Hematopoietic multipotent progenitor cell treated with erythropoietin and hydrocortisone succinate and interleukin-3 and kit ligand, for 6 days (in vitro differentiated cells): ENCODE measurements around the gene IQSEC3.
"Not testable (repeated sequence)": the region's sequence is repeated elsewhere in the genome, so short reads cannot be mapped to it uniquely, and the experiment has no call there.

ENCODE experiments used
- DNase-seq: peaks from one replicate; pipeline ENCODE4 v3.0.0-alpha.2; 2015

Gene IQSEC3

GRCh38 chr12:53735-54730, 12.5 kb upstream of the IQSEC3 start:
- DNase-seq = no peak

DNA sequence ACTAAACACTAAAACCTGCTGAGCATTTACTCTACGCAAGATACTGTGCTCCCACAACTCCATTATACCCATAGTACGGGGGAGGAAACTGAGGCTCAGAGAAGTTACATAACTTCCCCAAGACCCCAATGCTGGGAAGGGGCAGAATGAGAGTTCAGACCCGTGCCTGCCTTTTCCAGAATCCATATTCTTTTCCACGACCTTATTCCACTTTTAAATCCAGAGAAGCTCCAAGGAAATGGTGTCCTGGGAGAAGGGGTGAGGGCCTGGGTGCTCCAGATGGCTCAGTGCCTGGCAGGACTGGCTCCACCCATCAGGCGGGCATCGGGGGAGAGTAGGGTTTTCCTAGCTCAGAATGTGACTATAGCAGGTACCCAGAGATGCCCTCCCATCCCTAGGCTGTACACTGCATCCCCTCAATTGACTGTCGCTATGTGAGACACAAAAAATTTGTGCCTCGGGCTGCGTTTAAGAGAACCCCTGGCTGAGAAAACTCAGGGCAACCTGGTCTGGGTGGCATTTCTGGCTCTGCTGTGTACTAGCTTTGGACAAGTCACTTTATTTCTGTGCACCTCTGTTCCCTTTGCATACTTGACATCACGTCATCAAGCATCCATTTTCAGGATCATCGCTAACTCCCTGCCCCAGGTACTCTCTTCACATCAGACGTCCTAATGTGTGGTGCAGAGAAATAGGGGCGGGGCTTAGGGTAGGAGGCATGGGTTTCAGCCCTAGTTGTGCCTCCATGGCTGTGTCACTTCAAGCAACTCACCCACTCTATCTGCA, 11.6 kb upstream of the IQSEC3 start:
- no peak for DNase-seq

DNA sequence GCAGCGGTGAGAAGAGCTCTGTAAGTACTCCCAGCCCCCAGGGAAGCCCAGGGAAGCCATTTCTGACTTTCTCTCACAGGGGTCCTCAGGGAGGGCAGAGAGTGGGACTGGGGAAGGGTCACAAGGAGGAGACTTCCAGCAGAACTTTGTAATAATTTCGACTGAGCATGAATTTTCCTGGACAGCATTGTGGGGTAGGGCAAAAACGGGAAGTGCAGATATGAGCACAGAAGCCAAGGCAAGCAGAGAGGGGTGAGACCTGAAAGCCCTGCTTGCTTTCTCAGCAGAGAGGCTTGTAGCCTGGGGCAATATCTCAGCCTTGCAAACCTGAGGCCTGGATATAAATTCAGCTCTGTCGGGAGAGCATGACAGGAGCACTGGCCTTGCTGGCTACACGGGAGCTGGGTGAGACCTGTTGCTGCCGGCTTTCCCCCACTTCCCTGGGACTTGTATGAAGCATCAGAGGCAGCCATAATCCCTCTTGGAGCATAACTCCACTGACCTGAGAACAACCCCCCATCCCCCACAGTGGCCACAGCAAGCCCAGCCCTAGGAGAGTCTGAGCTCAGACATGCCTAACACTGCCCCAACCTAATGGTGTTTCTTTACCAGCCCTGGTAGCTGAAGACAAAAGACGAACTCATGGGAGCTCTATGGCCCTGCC, 9.8 kb upstream of the IQSEC3 start:
- DNase-seq = no peak

DNA sequence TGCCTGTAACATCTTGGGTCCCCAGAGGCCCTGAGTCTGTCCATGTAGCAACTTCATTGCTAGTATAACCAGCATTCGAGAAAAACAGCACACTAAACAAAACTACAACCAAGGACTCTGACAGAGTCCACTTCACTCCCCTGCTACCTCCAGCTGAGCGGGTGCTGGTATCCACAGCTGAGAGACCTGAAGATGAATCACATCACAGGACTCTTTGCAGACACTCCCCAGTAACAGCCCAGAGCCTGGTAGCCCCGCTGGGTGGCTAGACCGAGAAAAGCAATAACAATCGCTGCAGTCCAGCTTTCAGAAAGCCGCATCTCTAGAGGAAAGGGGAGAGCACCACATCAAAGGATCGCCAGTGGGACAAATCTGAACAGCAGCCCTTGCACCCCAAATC, 9.0 kb upstream of the IQSEC3 start:
- DNase-seq = no peak

GRCh38 chr12:58832-59231, 7.7 kb upstream of the IQSEC3 start:
- DNase-seq = no peak

DNA sequence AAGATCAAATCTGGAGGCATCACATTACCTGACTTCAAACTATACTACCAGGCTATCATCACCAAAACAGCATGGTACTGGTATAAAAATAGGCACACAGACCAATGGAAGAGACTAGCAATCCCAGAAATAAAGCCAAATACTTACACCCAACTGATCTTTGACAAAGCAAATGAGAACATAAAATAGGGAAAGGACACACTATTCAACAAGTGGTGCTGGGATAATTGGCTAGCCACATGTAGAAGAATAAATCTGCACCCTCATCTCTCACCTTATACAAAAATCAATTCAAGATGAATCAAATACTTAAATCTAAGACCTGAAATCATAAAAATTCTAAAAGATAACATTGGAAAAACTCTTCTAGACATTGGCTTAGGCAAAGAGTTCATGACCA, 4.7 kb upstream of the IQSEC3 start:
- DNase-seq = not testable (repeated sequence)

DNA sequence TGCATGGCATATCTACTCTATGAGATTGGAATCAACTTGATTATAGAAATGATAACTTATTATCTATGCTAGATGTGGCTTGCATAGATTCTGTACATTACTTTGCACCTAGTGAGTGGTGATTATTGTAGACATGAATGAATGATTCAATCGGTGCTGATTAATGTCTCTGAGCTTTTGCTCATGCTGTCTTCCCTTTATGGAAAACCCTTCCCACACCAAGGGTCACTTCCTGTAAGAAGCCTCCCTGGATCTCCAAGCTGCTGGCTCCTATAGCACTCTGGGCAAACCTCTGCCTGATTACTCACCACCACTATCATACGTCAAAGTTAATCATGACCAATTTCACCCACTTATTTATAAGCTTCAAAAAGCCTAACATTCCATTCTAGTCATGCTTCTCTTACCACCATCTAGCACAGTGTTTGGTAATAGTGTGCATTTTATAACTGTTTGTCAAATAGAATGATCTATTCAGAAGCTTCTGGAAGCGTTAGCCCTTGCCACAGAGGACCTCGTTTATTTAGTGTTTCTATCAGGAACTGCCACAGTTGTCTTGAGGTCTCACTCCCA, 990 bp upstream of the IQSEC3 start:
- DNase-seq = not testable (repeated sequence)

GRCh38 chr12:66782-67504, 376 bp downstream of the IQSEC3 start:
- DNase-seq = peak; percentile 44

DNA sequence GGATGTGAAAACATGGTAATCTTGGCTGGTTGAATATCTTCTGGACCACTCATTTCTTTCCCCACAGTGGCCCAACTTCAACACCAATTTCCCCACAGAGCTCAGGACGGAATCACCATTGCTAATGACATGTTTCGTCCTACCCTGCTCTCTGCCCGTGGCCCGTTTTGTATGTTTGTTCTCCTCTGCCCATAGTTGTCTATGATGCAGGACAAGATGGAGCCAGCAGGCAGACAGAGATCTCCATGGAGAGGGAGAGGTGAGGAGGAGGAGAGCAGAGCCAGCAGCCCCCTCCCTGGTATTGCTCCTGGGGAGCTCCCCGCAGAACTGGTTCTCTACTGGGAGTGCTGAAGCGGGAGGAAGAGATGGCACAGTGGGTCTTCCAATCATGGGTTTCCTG, 3.1 kb downstream of the IQSEC3 start:
- DNase-seq = not testable (repeated sequence)

DNA sequence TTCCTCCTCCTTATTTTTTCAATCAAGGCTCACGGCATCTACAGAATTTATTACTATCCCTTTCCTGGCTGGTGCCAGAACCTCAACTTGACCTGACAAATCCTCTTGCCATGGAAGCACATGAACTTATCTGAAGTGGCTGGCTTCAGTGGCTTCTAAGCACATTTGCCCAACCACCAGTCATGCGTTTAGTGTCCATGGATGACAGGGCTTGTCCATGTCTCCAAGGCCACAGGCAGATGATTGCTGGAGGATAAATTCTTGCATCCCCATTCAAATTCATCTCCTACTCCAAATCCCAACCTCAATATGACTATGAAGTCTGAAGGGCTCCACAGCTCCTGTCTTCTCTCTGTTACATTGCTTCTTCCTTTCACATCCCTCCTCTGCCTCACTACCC, 4.0 kb downstream of the IQSEC3 start:
- not testable (repeated sequence) for DNase-seq

DNA sequence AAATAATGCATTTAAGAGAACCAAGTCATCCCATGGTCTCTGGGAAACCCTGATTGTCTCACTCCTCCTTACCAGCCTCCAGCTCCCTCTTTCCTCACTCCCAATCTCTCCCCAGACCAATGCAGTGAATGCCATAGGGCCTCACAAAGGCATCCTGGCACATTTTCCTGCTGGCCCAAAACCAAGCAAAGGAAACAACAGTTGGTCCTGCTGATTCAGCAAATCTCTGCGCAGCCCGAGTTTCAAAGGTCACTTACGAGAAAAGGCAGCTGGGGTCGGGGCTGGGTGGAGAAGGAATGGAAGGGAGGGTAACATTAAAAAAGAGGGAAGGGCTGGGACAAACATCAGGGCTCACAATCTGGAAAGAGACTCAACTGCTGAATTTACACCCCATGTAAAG, 5.5 kb downstream of the IQSEC3 start:
- not testable (repeated sequence) for DNase-seq

DNA sequence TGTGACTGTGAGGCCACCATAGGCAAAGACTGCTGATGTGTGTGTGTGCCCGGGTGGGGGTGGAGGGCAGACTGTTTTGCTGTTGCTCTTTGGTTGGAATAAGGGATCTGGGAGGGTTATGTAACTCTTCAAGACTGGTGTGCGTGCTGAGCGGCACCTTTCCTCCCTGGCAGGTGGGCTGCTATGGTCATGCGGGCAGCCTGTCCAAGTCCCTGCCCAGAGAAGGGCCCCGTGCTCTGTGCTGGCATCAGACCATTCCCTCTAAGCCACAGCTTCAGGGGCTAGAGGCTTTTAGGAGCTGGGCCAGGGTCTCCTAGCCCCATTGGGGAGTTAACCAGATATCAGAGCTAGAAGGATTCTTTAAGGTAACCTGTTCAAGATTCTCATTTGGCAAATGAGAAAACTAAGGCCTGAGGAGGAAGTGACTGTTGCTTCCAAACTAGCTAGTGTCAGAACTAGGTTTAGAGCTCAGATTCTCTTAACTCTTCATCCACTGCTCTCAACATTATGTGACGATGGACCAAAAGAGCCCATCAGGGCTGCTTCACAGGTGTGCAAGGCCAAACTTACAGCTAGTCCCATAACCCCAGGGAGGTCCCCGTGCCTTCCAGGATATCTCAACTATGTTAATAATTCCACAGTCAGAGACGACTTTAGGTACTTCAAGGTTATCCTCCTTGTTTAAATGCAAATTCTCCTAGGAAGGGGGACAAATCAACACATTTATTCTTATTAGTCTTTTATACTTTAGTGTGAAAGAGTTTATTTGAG, 8.0 kb downstream of the IQSEC3 start:
- not testable (repeated sequence) for DNase-seq

DNA sequence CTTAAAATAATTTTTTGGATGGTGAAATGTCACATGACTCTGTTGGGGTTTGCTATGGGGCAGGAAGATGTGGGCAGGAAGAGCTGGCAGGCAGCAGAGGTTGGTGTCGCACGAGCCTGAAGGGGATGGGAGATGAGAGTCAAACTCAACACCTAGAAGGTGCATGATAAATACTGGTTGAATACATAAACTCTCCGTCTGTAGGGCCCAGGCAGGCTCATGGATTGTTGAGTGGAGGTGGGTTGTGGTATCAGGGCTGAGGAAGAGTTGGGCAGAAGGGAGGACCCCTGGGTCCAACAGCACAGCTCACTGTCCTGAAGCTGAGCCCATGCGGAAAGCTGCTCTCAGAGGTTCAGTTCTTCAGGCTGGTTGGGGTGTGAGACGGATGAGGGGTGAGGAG, 9.0 kb downstream of the IQSEC3 start:
- DNase-seq = not testable (repeated sequence)

GRCh38 chr12:76102-76501, 9.5 kb downstream of the IQSEC3 start:
- DNase-seq = not testable (repeated sequence)

- DNase-seq = not testable (repeated sequence)
These were observed 10.0 kb downstream of the IQSEC3 start for GRCh38 chr12:76551-76950.

DNA sequence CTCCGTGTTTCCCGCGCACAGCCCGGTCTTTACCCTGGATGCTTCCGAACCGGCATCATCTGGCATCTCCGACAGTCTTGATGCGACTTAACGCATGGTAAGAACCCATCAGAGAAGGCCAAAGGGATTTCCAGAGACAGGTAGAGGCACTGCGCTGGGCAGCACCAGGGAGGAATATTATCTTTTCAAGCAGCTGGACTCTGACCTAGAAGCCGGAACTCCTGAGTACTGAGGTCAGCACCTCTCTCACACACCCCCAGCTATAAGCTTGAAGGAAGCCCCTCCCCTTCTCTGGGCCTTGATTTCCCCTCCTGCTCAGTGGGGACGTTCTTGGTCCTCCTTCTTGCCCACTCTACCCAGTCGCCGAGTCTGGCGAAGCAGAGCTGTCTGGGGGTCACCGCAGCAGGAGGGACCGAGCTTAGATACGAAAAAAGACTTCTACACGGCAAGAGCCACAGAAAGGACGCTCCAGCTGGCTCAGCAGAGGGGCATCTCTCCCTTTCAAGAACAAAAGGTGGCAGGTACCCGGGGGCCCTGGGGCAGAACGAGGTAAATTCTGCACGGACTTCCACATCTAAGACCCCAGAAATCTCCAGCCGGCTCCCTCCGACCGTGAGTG, 10.6 kb downstream of the IQSEC3 start:
- not testable (repeated sequence) for DNase-seq

DNA sequence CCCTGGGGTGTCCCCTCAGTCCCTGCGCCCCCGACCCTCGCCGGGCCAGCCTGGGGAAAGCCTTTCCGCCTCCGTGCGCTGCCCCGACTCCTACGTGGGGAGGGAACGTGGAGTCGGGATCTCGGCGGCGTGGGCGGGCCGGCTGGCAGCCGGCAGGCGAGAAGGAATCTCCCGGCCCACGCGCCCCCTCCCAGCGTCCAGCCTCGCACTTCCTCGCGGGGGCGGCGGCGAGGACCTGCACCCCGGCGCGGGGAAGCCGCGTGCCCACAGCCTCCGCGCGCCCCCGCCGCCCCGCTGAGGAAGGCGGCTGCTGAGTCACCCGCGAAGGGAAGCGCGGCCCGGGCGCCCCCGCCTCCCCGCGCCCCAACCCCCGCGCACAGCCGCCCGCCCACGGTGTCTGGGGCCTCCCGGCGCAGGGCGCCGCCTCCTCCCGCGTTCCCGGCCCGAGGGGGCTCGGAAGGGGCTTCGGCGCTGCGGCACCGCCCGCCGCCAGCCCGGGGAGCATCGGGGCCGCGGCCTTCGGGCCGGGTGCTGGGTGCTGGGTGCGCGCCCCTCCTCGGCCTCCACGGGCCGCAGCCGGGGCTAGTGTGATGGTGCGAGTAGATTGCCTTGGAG, 11.3 kb downstream of the IQSEC3 start:
- not testable (repeated sequence) for DNase-seq

DNA sequence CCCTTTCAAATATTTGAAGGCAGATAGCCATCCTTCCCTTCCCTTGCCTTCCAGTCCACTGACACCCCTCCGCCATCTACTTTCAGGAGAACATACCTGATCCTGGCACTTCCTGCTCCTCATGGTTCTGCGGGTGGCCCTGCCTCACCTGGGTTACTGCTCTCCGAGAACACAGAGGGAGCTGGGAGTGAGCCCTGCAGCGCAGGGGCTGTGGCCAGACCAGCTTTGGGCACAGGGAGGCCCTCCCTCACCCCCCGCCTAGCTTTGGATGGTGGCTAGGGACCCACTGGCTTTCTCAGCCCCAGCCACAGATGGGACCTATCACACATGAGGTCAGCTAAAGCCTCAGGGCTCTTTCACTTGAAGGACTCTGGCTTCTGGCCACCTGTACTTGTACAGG, 12.4 kb downstream of the IQSEC3 start:
- DNase-seq = no peak

DNA sequence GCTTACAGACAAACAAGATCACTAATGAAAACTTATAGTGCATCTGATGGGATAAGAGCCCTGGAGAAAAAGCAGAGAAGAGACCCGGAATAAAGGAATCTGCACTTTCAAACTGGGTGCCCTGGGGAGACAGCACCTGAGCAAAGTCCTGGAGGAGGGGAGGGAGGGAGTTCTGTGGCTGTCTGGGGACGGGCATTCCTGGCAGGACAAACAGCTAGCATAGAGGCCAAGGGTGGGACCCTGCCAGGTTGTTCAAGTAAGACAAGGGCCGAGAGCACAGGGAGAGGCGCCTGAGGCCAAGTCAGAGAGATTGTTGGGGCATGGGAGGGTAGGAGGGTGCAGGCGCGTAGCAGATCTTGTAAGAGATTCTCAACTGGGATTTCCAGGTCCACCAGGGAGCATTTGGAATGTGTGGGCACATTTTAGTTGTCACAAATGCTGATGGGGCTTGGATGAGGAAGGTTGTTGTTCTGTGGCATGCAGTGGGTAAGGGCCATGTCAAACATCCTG, 14.2 kb downstream of the IQSEC3 start:
- DNase-seq = no peak

- DNase-seq = no peak
These were observed 16.2 kb downstream of the IQSEC3 start for GRCh38 chr12:82740-83139.
